ENCODE data around the gene LMF1.

LMF1 gene

DNA sequence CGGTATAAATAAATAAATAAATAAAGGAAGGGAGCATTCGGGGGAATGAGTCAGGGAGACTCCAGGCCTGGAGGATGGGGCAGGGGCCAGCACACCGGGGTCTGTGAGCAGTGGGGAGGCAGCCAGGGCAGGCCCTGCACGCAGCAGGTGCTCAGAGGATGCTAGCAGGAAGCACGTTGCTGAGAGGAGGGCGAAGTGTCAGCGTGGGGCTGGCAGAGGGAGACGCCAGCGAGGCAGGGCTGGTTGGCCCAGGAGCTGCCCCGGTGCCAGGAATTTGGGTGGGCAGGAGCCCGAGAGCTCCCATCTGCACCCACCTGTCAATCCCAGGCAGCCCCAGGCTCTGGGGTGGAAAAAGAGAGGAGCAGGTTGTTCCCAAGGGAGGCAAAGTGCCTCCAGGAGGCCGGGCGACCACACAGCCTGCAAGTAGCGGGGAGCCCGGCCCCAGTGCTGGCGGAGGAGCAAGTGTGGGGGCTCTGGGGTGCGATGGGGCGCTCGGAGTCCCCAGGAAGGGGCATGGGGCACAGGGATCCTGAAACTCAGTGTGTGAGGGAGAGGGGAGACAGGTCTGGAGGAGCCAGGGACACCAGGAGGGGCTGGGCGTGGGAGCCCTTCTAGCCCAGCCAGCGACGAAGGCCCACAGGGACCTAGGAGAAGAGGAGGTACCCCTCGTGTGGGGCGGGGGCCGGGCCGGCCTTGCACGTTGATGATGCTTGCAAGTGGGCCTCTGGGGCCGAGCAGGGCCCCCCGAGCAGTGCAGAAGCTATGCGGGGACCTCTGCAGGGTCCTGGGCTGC, 38.8 kb upstream of the LMF1 start:
- H3K4me3 ChIP-seq (ENCODE audit: low read length) = no peak overlapping the region
- DNase-seq (ENCODE audit: low read depth) = no peak
- TF ChIP-seq, protein P1, sequence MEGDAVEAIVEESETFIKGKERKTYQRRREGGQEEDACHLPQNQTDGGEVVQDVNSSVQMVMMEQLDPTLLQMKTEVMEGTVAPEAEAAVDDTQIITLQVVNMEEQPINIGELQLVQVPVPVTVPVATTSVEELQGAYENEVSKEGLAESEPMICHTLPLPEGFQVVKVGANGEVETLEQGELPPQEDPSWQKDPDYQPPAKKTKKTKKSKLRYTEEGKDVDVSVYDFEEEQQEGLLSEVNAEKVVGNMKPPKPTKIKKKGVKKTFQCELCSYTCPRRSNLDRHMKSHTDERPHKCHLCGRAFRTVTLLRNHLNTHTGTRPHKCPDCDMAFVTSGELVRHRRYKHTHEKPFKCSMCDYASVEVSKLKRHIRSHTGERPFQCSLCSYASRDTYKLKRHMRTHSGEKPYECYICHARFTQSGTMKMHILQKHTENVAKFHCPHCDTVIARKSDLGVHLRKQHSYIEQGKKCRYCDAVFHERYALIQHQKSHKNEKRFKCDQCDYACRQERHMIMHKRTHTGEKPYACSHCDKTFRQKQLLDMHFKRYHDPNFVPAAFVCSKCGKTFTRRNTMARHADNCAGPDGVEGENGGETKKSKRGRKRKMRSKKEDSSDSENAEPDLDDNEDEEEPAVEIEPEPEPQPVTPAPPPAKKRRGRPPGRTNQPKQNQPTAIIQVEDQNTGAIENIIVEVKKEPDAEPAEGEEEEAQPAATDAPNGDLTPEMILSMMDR (conservative IDR thresholded peaks at IDR 0.05; ENCODE audit: low read length) = no peak

DNA sequence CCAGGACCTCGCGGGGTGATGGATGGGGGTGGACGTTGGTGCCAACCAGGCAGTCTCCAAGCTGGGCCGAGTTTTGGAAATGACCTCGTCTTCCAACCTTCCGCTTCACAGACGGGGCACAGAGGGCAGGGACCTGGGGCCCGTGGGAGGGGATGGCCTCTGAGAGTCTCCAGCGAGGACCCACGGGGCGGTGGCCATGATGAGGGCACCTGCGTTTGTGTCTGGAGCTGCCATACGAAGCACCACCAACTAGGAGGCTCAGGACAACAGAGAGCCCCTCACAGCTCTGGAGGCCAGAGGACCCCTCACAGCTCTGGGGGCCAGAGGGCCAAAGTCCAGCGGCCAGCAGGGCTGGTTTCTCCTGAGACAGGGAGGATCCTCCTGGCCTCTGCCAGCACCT, 37.3 kb upstream of the LMF1 start:
- no peak for DNase-seq (ENCODE audit: low read depth)
- no peak overlapping the region for H3K4me3 ChIP-seq (ENCODE audit: low read length)
- TF ChIP-seq, protein P1 (conservative IDR thresholded peaks at IDR 0.05; ENCODE audit: low read length) = no peak

- H3K4me3 ChIP-seq (ENCODE audit: low read length) = no peak overlapping the region
- TF ChIP-seq, protein P1 (conservative IDR thresholded peaks at IDR 0.05; ENCODE audit: low read length) = no peak
- no peak for DNase-seq (ENCODE audit: low read depth)
Observed at GRCh38 chr16:1007284-1007850, 36.6 kb upstream of the LMF1 start.

DNA sequence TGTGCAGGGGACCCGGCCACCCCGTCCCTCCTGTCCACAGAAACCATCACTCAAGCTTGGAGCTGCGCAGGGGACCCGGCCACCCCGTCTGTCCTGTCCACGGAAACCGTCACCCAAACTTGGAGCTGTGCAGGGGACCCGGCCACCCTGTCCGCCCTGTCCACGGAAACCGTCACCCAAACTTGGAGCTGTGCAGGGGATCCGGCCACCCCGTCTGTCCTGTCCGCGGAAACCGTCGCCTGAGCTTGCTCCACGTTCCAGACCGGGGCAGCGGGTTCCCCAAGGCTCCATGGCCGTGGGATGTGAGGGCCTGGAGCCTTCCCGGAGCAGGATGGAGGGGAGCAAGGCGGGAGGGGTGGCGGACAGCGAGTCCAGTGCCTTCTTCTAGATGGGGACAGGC, 36.0 kb upstream of the LMF1 start:
- TF ChIP-seq, protein P1 (conservative IDR thresholded peaks at IDR 0.05; ENCODE audit: low read length) = no peak
- no peak overlapping the region for H3K4me3 ChIP-seq (ENCODE audit: low read length)
- DNase-seq (ENCODE audit: low read depth) = no peak

- no peak for DNase-seq (ENCODE audit: low read depth)
- TF ChIP-seq, protein P1 (conservative IDR thresholded peaks at IDR 0.05; ENCODE audit: low read length) = no peak
Observed at GRCh38 chr16:1005286-1005685, 34.5 kb upstream of the LMF1 start.

DNA sequence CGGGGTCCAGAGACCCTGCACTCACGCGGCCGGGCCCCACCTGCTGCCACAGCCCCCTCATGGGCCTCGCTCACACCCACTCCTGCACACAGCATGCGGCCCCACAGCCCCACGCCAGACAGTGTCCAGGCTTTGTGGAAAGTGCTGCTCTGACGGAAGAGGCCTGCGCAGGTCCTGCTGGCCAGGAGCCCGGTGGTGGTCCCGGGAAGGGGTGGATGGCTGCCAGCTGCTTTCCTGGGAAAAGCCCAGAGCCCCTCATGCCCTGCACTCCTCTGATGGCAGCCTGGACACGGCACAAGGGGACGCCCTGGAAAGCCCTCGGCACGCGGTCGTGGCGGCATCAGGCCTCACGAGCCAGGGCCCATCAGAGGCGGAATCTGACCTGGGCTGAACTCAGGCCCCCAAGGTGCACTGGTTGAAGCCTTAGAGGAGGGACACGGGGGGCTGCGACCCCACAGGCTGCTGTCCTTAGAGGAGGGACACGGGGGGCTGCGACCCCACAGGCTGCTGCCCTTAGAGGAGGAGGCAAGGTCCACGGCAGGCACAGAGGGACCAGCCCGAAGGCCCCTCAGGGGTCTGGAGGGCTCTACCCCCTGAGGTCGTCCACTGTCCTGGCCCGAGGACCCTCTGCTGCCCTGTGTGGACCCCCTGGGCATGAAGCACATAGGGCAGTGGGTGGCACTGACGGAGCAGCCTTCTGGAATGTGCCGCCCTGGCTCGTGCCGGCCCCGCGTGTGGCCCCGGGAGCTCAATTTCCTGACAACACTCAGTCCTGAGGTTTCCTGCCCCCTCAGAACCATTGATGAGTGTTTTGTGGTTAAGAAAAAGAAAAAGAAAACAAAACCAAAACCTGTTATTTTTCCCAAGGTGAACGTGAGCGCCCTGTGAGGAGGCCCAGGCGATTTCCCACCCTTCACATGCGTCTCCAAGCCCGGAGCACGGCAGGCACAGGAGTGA, 32.9 kb upstream of the LMF1 start:
- TF ChIP-seq, protein P1 (conservative IDR thresholded peaks at IDR 0.05; ENCODE audit: low read length) = no peak
- no peak for DNase-seq (ENCODE audit: low read depth)
- H3K4me3 ChIP-seq (ENCODE audit: low read length) = no peak overlapping the region

More at GRCh38 chr16:1005286-1005685, 34.5 kb upstream of the LMF1 start:
- no peak overlapping the region for H3K4me3 ChIP-seq (ENCODE audit: low read length)

All from AG10803 (cell line).